GM23248 (cell line): ENCODE results near the gene CCDC196. TPM values are rescaled to one million over a fixed set of nuclear protein-coding genes. Genes with fewer than 3 reads are reported as not detected.

ENCODE experiments used
- DNase-seq: peaks from one replicate; pipeline ENCODE4 v3.0.0-alpha.2; 2015
- H2AFZ ChIP-seq: fragments of 200-600 bp; sonication (generic); 2 replicates; pipeline ENCODE4 v1.6.1; 2016; ENCODE audit warnings: antibody characterized with exemption
- H3F3A ChIP-seq: fragments of 200-600 bp; sonication (generic); 2 replicates; pipeline ENCODE4 v1.6.1; 2016; ENCODE audit warnings: mild to moderate bottlenecking, antibody characterized with exemption, mixed run types; ENCODE audit not compliant: insufficient read depth
- H3K27ac ChIP-seq: fragments of 200-600 bp; sonication (generic); 2 replicates; pipeline ENCODE4 v1.5.1; 2016; ENCODE audit warnings: mild to moderate bottlenecking
- H3K27me3 ChIP-seq: fragments of 200-600 bp; sonication (generic); replicated peaks from 2 replicates; pipeline ENCODE4 v1.6.1; 2016; ENCODE audit warnings: mild to moderate bottlenecking; ENCODE audit not compliant: insufficient read depth
- H3K36me3 ChIP-seq: fragments of 200-600 bp; sonication (generic); 2 replicates; pipeline ENCODE4 v1.6.1; 2016; ENCODE audit warnings: low read depth, mild to moderate bottlenecking
- H3K4me1 ChIP-seq: fragments of 200-600 bp; sonication (generic); 2 replicates; pipeline ENCODE4 v1.6.1; 2016; ENCODE audit warnings: mild to moderate bottlenecking; ENCODE audit not compliant: insufficient read depth
- H3K4me2 ChIP-seq: fragments of 200-600 bp; sonication (generic); one replicate; pipeline ENCODE4 v1.6.1; 2016; ENCODE audit warnings: mild to moderate bottlenecking; ENCODE audit not compliant: unreplicated experiment
- H3K4me3 ChIP-seq: fragments of 200-600 bp; sonication (generic); 2 replicates; pipeline ENCODE4 v1.5.1; 2016; ENCODE audit warnings: mild to moderate bottlenecking
- H3K79me2 ChIP-seq: fragments of 200-600 bp; sonication (generic); 2 replicates; pipeline ENCODE4 v1.6.1; 2016; ENCODE audit warnings: mild to moderate bottlenecking; ENCODE audit not compliant: insufficient read depth
- H3K9ac ChIP-seq: fragments of 200-600 bp; sonication (generic); 2 replicates; pipeline ENCODE4 v1.6.1; 2016; ENCODE audit warnings: mild to moderate bottlenecking
- H3K9me2 ChIP-seq: fragments of 200-600 bp; sonication (generic); 2 replicates; pipeline ENCODE4 v1.6.1; 2016; ENCODE audit warnings: mixed run types, mild to moderate bottlenecking, moderate library complexity; ENCODE audit not compliant: insufficient read depth
- H3K9me3 ChIP-seq: fragments of 200-600 bp; sonication (generic); one replicate; pipeline ENCODE4 v1.6.1; 2017; ENCODE audit warnings: low read depth
- H4K20me1 ChIP-seq: fragments of 200-600 bp; sonication (generic); 2 replicates; pipeline ENCODE4 v1.6.0; 2016; ENCODE audit not compliant: insufficient read depth
- EZH2 ChIP-seq: fragments of 200-600 bp; sonication (generic); IDR thresholded peaks from 2 replicates; pipeline ENCODE4 v1.6.1; 2018; ENCODE audit warnings: antibody characterized with exemption, mild to moderate bottlenecking; ENCODE audit not compliant: insufficient read depth, poor library complexity, severe bottlenecking
- EZH2phosphoT487 ChIP-seq: fragments of 200-600 bp; sonication (generic); IDR thresholded peaks from 2 replicates; pipeline ENCODE4 v1.6.1; 2018; ENCODE audit warnings: antibody characterized with exemption, moderate library complexity, mild to moderate bottlenecking, low read depth; ENCODE audit not compliant: insufficient read depth
- WGBS, 2 experiments: methylation state at CpG; one replicate each; pipeline ENCODE4 v1.1.6; 2015 to 2017; ENCODE audit warnings: low lambda C conversion rate in 2 of 2, low coverage in 1 of 2; ENCODE audit errors: missing lambda C conversion rate in 2 of 2; 5-methylcytosine and 5-hydroxymethylcytosine counted together
- in situ Hi-C: fragments of 300-500 bp; cut with MboI; formaldehyde crosslinking; loops from 2 replicates; pipeline ENCODE4 v1.15.0; 2020
- polyA plus RNA-seq: library from polyadenylated mRNA; unstranded; fragments of >200 nt; fragmentation: Nextera tagmentation; extraction: Ambion mirVana; gene quantifications from 2 replicates; pipeline ENCODE4 v1.2.1, GENCODE V29; 2016
- total RNA-seq: library from RNA; depleted of rRNA; stranded (reverse); fragments of >200 nt; shearing (Covaris generic); gene quantifications from 2 replicates; pipeline ENCODE4 v1.2.3, GENCODE V29; 2014; rRNA removed

CCDC196 gene
- not detected in 2 replicates for total RNA-seq
- polyA plus RNA-seq, result not detected in 2 replicates

- Histone ChIP-seq H3K27me3 (no peaks in the 10 kb centered on the region), H3K27ac (no peak within 1 kb of the TSS), H3K4me1 (no peaks in the 10 kb centered on the region), H4K20me1 (no peaks in the 10 kb centered on the region), H3K79me2 (no peaks in the 10 kb centered on the region), H3K4me3 (no peak within 1 kb of the TSS), H3K9me2 (no peaks in the 10 kb centered on the region), H3K4me2 (no peak within 1 kb of the TSS), H3K36me3 (no peaks in the 10 kb centered on the region), H2AFZ (no peak within 1 kb of the TSS), H3K9ac (no peak within 1 kb of the TSS), H3K9me3 (no peaks in the 10 kb centered on the region), H3F3A (no peaks in the 10 kb centered on the region)
- TF ChIP-seq EZH2 (no peak), EZH2phosphoT487 (no peak)
- DNase-seq, result no peak
- WGBS, 2 experiments, result 27 to 38% methylated on average over 2 of the region's 2 CpGs
- in situ Hi-C loops, result no loop called here
Measured at GRCh38 chr14:66485910-66486421, at the start of gene CCDC196. Gene CCDC196 (plus strand): TSS chr14:66486371. CDS start chr14:66486503, 132 bp downstream.

- H3K9me2 ChIP-seq, result no peaks in the 10 kb centered on the region
- no peak for DNase-seq
- in situ Hi-C loops, result no loop called here
- 36 to 37% methylated on average over 5 of the region's 5 CpGs for WGBS, 2 experiments
- H3K4me3 ChIP-seq, result no peak overlapping the region
- no peak overlapping the region for H2AFZ ChIP-seq
- TF ChIP-seq EZH2, result no peak
- no peak for TF ChIP-seq EZH2phosphoT487
- peaks cover 6% of the 10 kb centered on the region for H3K9me3 ChIP-seq
- H3K4me2 ChIP-seq, result no peak overlapping the region
- no peaks in the 10 kb centered on the region for H3K27me3 ChIP-seq
- no peak overlapping the region for H3K27ac ChIP-seq
- H3F3A ChIP-seq, result no peaks in the 10 kb centered on the region
- no peaks in the 10 kb centered on the region for H4K20me1 ChIP-seq
- no peak overlapping the region for H3K9ac ChIP-seq
- H3K36me3 ChIP-seq, result no peaks in the 10 kb centered on the region
- no peaks in the 10 kb centered on the region for H3K79me2 ChIP-seq
- no peaks in the 10 kb centered on the region for H3K4me1 ChIP-seq
Measured at GRCh38 chr14:66440801-66441200, 45.4 kb upstream of the CCDC196 start.

- no peaks in the 10 kb centered on the region for H4K20me1 ChIP-seq
- H3F3A ChIP-seq, result no peaks in the 10 kb centered on the region
- no peak for TF ChIP-seq EZH2phosphoT487
- TF ChIP-seq EZH2, result no peak
- peak; percentile 1 for DNase-seq
- H2AFZ ChIP-seq, result no peak overlapping the region
- no peaks in the 10 kb centered on the region for H3K36me3 ChIP-seq
- no peaks in the 10 kb centered on the region for H3K9me2 ChIP-seq
- no peak overlapping the region for H3K27ac ChIP-seq
- no peaks in the 10 kb centered on the region for H3K79me2 ChIP-seq
- no peaks in the 10 kb centered on the region for H3K4me1 ChIP-seq
- H3K27me3 ChIP-seq, result no peaks in the 10 kb centered on the region
- in situ Hi-C loops, result no loop called here
- no peak overlapping the region for H3K4me2 ChIP-seq
- H3K4me3 ChIP-seq, result no peak overlapping the region
- H3K9ac ChIP-seq, result no peak overlapping the region
- peaks cover 6% of the 10 kb centered on the region for H3K9me3 ChIP-seq
- 7 to 15% methylated on average over 4 of the region's 4 CpGs for WGBS, 2 experiments
Measured at GRCh38 chr14:66442953-66443571, 43.1 kb upstream of the CCDC196 start.

- in situ Hi-C loops, result no loop called here
Measured at GRCh38 chr14:66443785-66444184, 42.4 kb upstream of the CCDC196 start.

More at GRCh38 chr14:66443785-66444184, 42.4 kb upstream of the CCDC196 start:
- Histone ChIP-seq H3K4me3 (no peak overlapping the region), H3F3A (no peaks in the 10 kb centered on the region), H3K4me1 (no peaks in the 10 kb centered on the region), H3K4me2 (no peak overlapping the region), H4K20me1 (no peaks in the 10 kb centered on the region), H3K36me3 (no peaks in the 10 kb centered on the region), H3K27ac (no peak overlapping the region), H3K27me3 (no peaks in the 10 kb centered on the region), H3K79me2 (no peaks in the 10 kb centered on the region), H3K9ac (no peak overlapping the region), H3K9me2 (no peaks in the 10 kb centered on the region), H2AFZ (no peak overlapping the region), H3K9me3 (peaks cover 4% of the 10 kb centered on the region)
- DNase-seq, result no peak
- 30 to 37% methylated on average over 2 of the region's 2 CpGs for WGBS, 2 experiments
- no peak for TF ChIP-seq EZH2
- TF ChIP-seq EZH2phosphoT487, result no peak
